Glutamatergic neuron (in vitro differentiated cells): ENCODE data around the gene FRMD4A. TPM values are rescaled to one million over a fixed set of nuclear protein-coding genes. Genes with fewer than 3 reads are reported as not detected.

Source experiments
- DNase-seq: peaks from one replicate; pipeline ENCODE4 v3.0.0; 2022
- H3K27ac Mint-ChIP-seq: one replicate; pipeline ENCODE4 v1.8.0; 2020; ENCODE audit warnings: mild to moderate bottlenecking, mixed read lengths, inconsistent platforms; ENCODE audit not compliant: unreplicated experiment
- H3K27me3 Mint-ChIP-seq: one replicate; pipeline ENCODE4 v1.8.0; 2020; ENCODE audit warnings: mild to moderate bottlenecking, moderate library complexity, mixed read lengths, inconsistent platforms; ENCODE audit not compliant: unreplicated experiment
- H3K36me3 Mint-ChIP-seq: one replicate; pipeline ENCODE4 v1.8.0; 2020; ENCODE audit warnings: mild to moderate bottlenecking, mixed read lengths, inconsistent platforms; ENCODE audit not compliant: unreplicated experiment
- H3K4me1 Mint-ChIP-seq: one replicate; pipeline ENCODE4 v1.8.0; 2020; ENCODE audit warnings: mild to moderate bottlenecking, low read depth, mixed read lengths, inconsistent platforms; ENCODE audit not compliant: unreplicated experiment
- H3K4me3 Mint-ChIP-seq: one replicate; pipeline ENCODE4 v1.8.0; 2020; ENCODE audit warnings: mild to moderate bottlenecking, mixed read lengths, inconsistent platforms; ENCODE audit not compliant: unreplicated experiment
- H3K9me3 Mint-ChIP-seq: one replicate; pipeline ENCODE4 v1.8.0; 2020; ENCODE audit warnings: mild to moderate bottlenecking, moderate library complexity, mixed read lengths, inconsistent platforms; ENCODE audit not compliant: unreplicated experiment
- CTCF ChIP-seq: fragments of 200-600 bp; sonication (generic); IDR thresholded peaks from one replicate; pipeline ENCODE4 v1.5.0; 2021; ENCODE audit not compliant: partially characterized antibody, unreplicated experiment
- total RNA-seq: library from RNA; stranded (reverse); fragmentation: NEBNext Ultra II Directional; extraction: Animal tissue kit (Norgen Biotek cat#: 25700); gene quantifications from one replicate; pipeline ENCODE4 v1.2.1, GENCODE V29; 2021; ENCODE audit not compliant: unreplicated experiment

Gene FRMD4A
- total RNA-seq, 1 donor from 2014 or later: 70.6 TPM

GRCh38 chr10:13845897-13846296, 484.8 kb downstream of the FRMD4A start:
- TF ChIP-seq CTCF: no peak
- H3K36me3 Mint-ChIP-seq: peaks cover 4% of the 10 kb centered on the region
- H3K9me3 Mint-ChIP-seq: peaks cover 13% of the 10 kb centered on the region
- H3K4me1 Mint-ChIP-seq: peaks cover 25% of the 10 kb centered on the region
- H3K27me3 Mint-ChIP-seq: peaks cover 6% of the 10 kb centered on the region
- no peak for DNase-seq
- H3K4me3 Mint-ChIP-seq: no peak overlapping the region
- no peak overlapping the region for H3K27ac Mint-ChIP-seq

GRCh38 chr10:13844651-13845050, 486.1 kb downstream of the FRMD4A start:
- peaks cover 4% of the 10 kb centered on the region for H3K36me3 Mint-ChIP-seq
- TF ChIP-seq CTCF: no peak
- H3K27me3 Mint-ChIP-seq: peaks cover 6% of the 10 kb centered on the region
- no peak overlapping the region for H3K27ac Mint-ChIP-seq
- H3K9me3 Mint-ChIP-seq: peaks cover 14% of the 10 kb centered on the region
- no peak for DNase-seq
- no peak overlapping the region for H3K4me3 Mint-ChIP-seq
- peaks cover 25% of the 10 kb centered on the region for H3K4me1 Mint-ChIP-seq

DNA sequence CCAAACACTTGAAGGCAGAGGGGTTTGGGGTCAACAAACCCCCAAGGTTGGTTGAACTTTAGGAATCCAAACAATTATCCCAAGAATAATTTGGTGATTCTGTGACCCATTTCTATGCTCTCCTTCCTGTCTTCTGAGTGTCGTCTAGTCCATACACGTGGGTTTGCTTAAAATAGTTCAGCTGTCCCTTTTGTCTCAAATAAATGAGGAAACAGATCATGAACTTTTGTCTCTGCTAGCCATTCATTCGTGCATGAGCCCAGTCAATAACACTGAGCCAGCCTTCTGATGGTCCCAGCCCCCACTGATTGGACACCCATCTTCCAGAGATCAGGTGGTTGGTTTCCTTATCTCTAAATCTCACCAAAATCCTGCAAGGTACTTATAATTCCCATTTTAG, 488.6 kb downstream of the FRMD4A start:
- Mint-ChIP-seq H3K27me3 (no peaks in the 10 kb centered on the region), H3K36me3 (peaks cover 4% of the 10 kb centered on the region), H3K9me3 (peaks cover 1% of the 10 kb centered on the region), H3K27ac (no peak overlapping the region), H3K4me3 (no peak overlapping the region), H3K4me1 (peaks cover 6% of the 10 kb centered on the region)
- TF ChIP-seq CTCF: no peak
- no peak for DNase-seq

GRCh38 chr10:13840036-13840435, 490.7 kb downstream of the FRMD4A start:
- no peak for TF ChIP-seq CTCF

GRCh38 chr10:13839430-13839990, 491.2 kb downstream of the FRMD4A start:
- Mint-ChIP-seq H3K36me3 (peaks cover 4% of the 10 kb centered on the region), H3K27ac (no peak overlapping the region), H3K4me1 (peaks cover 6% of the 10 kb centered on the region), H3K27me3 (no peaks in the 10 kb centered on the region), H3K4me3 (no peak overlapping the region), H3K9me3 (peaks cover 1% of the 10 kb centered on the region)
- DNase-seq: no peak
- no peak for TF ChIP-seq CTCF

More at GRCh38 chr10:13840036-13840435, 490.7 kb downstream of the FRMD4A start:
- Mint-ChIP-seq H3K36me3 (peaks cover 4% of the 10 kb centered on the region), H3K4me3 (no peak overlapping the region), H3K27ac (no peak overlapping the region), H3K27me3 (no peaks in the 10 kb centered on the region), H3K9me3 (peaks cover 1% of the 10 kb centered on the region), H3K4me1 (peaks cover 4% of the 10 kb centered on the region)
- no peak for DNase-seq
